Measurements from ENCODE around the gene VSX2. TPM values are rescaled to one million over a fixed set of nuclear protein-coding genes. Genes with fewer than 3 reads are reported as not detected.

The VSX2 gene
- polyA plus RNA-seq, 1 donor from 2014 or later = not detected

GRCh38 chr14:74213907-74214803 lies 25.1 kb upstream of the VSX2 start:
- H3F3A ChIP-seq (ENCODE audit: insufficient read depth, low read length, poor library complexity, severe bottlenecking) = no peaks in the 10 kb centered on the region
- H3K79me2 ChIP-seq (replicated peaks; ENCODE audit: insufficient read depth, low read length) = no peaks in the 10 kb centered on the region
- no peaks in the 10 kb centered on the region for H3K36me3 ChIP-seq (ENCODE audit: insufficient read depth, low read length)
- no peak overlapping the region for H2AFZ ChIP-seq (ENCODE audit: low read depth, low read length)
- H3K9me2 ChIP-seq (ENCODE audit: insufficient read depth, low read length) = no peaks in the 10 kb centered on the region
- no peak for TF ChIP-seq SMC3 (conservative IDR thresholded peaks at IDR 0.05; ENCODE audit: poor library complexity)
- no peak for TF ChIP-seq EP300 (conservative IDR thresholded peaks at IDR 0.05; ENCODE audit: poor library complexity, severe bottlenecking)
- TF ChIP-seq CTCF (IDR thresholded peaks at IDR 0.05; ENCODE audit: poor library complexity, severe bottlenecking) = no peak
- no peak for TF ChIP-seq EZH2 (IDR thresholded peaks at IDR 0.05; ENCODE audit: borderline replicate concordance, insufficient read depth, low read length, poor library complexity, severe bottlenecking)
- no peak for TF ChIP-seq REST (IDR thresholded peaks at IDR 0.05; ENCODE audit: borderline replicate concordance)
- TF ChIP-seq TAF1 (IDR thresholded peaks at IDR 0.05; ENCODE audit: low read depth) = no peak
- TF ChIP-seq RAD21 (conservative IDR thresholded peaks at IDR 0.05) = no peak
- TF ChIP-seq POLR2AphosphoS5 (IDR thresholded peaks at IDR 0.05) = no peak
- TF ChIP-seq MXI1 (conservative IDR thresholded peaks at IDR 0.05; ENCODE audit: poor library complexity, severe bottlenecking) = no peak
- no peak overlapping the region for H3K4me3 ChIP-seq (ENCODE audit: low read length)
- H3K4me2 ChIP-seq (ENCODE audit: low read length) = no peak overlapping the region
- no peaks in the 10 kb centered on the region for H4K20me1 ChIP-seq (ENCODE audit: insufficient read depth)
- no peaks in the 10 kb centered on the region for H3K27me3 ChIP-seq (ENCODE audit: insufficient read depth, low read depth, low read length)
- no peaks in the 10 kb centered on the region for H3K9me3 ChIP-seq (ENCODE audit: low read length)
- no peak overlapping the region for H3K9ac ChIP-seq (ENCODE audit: low read length)
- H3K27ac ChIP-seq (ENCODE audit: low read length) = no peak overlapping the region

DNA sequence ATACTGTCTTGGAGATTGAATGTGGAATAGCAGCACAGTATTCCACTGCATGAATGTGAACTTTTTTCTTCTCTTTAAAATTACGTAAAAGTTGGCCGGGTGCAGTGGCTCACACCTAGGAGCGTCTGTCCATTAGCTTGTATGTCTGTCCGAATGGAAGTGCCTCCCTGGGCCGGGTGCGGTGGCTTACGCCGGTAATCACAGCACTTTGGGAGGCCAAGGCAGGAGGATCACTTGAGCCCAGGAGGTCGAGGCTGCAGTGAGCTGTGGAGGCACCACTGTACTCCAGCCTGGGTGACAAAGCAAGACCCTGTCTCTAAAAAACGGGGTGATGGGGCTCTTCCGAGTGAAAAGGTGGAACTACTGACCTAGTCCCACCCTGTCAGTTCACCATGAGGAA lies 22.6 kb upstream of the VSX2 start:
- no peak for TF ChIP-seq RAD21 (conservative IDR thresholded peaks at IDR 0.05)
- no peak for TF ChIP-seq TAF1 (IDR thresholded peaks at IDR 0.05; ENCODE audit: low read depth)
- Histone ChIP-seq H3K4me3 (ENCODE audit: low read length) (no peak overlapping the region), H2AFZ (ENCODE audit: low read depth, low read length) (no peak overlapping the region), H3F3A (ENCODE audit: insufficient read depth, low read length, poor library complexity, severe bottlenecking) (no peaks in the 10 kb centered on the region), H3K36me3 (ENCODE audit: insufficient read depth, low read length) (no peaks in the 10 kb centered on the region), H3K79me2 (replicated peaks; ENCODE audit: insufficient read depth, low read length) (no peaks in the 10 kb centered on the region), H3K9ac (ENCODE audit: low read length) (no peak overlapping the region), H4K20me1 (ENCODE audit: insufficient read depth) (no peaks in the 10 kb centered on the region), H3K9me3 (ENCODE audit: low read length) (no peaks in the 10 kb centered on the region), H3K27ac (ENCODE audit: low read length) (no peak overlapping the region), H3K4me2 (ENCODE audit: low read length) (no peak overlapping the region), H3K9me2 (ENCODE audit: insufficient read depth, low read length) (no peaks in the 10 kb centered on the region), H3K27me3 (ENCODE audit: insufficient read depth, low read depth, low read length) (no peaks in the 10 kb centered on the region)

All from neural cell (in vitro differentiated cells).